ENCODE measurements around the gene BCAM.
"Not testable (repeated sequence)": the region's sequence is repeated elsewhere in the genome, so short reads cannot be mapped to it uniquely, and the experiment has no call there.

Gene BCAM

DNA sequence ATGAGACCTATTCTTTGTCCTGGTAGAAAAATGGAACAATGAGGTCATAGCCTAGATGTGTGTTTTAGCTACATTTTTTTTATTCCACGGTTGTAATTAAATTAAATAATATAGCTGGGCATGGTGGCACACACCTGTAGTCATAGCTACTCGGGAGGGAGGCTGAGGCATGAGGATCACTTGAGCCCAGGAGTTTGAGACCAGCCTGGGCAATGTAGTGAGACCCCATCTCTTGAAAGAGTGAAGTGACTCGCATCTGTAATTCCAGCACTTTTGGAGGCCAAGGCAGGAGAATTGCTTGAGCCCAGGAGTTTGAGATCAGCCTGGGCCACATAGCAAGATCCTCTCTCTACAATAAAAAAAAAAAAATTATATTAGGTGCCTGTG, 43.0 kb upstream of the BCAM start:
- Histone ChIP-seq H2BK12ac (ENCODE audit: low read length in 2 of 2) (no peak overlapping the region), H3K9ac (ENCODE audit: low read length) (no peak overlapping the region), H3K9me3 (ENCODE audit: control insufficient read depth, low read length) (peaks cover 4% of the 10 kb centered on the region), H3K23ac (ENCODE audit: low read length in 2 of 2) (no peak overlapping the region), H4K91ac (ENCODE audit: low read length) (no peak overlapping the region), H2AFZ (ENCODE audit: low read depth, low read length) (no peak overlapping the region), H3K27ac (ENCODE audit: low read length, poor library complexity, severe bottlenecking) (no peak overlapping the region), H3K14ac (ENCODE audit: low read length in 2 of 2) (no peak overlapping the region), H3K4me2 (ENCODE audit: low read length, poor library complexity, severe bottlenecking) (no peak overlapping the region), H3K36me3 (ENCODE audit: control insufficient read depth in 1 of 2, insufficient read depth in 2 of 2, low read depth in 1 of 2, low read length in 2 of 2) (peaks cover 0 to 5% of the 10 kb centered on the region in 2 experiments), H2BK120ac (ENCODE audit: low read depth, low read length) (no peak overlapping the region), H2BK15ac (ENCODE audit: low read depth, poor library complexity, severe bottlenecking) (no peak overlapping the region), H2AK5ac (ENCODE audit: low read length, severe bottlenecking) (no peak overlapping the region), H3K4me3 (ENCODE audit: insufficient read depth in 1 of 2, low read depth in 1 of 2, low read length in 2 of 2) (no peak overlapping the region), H2BK5ac (ENCODE audit: low read depth, low read length, poor library complexity, severe bottlenecking) (no peak overlapping the region), H3K27me3 (ENCODE audit: control insufficient read depth in 1 of 2, insufficient read depth in 1 of 2, low read length in 2 of 2) (no peaks in the 10 kb centered on the region), H4K8ac (ENCODE audit: low read length) (no peak overlapping the region), H3K18ac (ENCODE audit: low read depth in 1 of 2, low read length in 2 of 2) (no peak overlapping the region), H3K79me1 (replicated peaks; ENCODE audit: low read length, poor library complexity, severe bottlenecking) (no peaks in the 10 kb centered on the region), H3K4ac (ENCODE audit: low read depth in 1 of 2, low read length in 2 of 2) (no peak overlapping the region), H3K4me1 (ENCODE audit: control insufficient read depth, insufficient read depth, low read depth, low read length) (peaks cover 2% of the 10 kb centered on the region)
- 98% methylated on average over 3 of the region's 3 CpGs for WGBS
- no peak for DNase-seq

GRCh38 chr19:44767295-44768180, 41.4 kb upstream of the BCAM start:
- H2AK5ac ChIP-seq (ENCODE audit: low read length, severe bottlenecking) = no peak overlapping the region
- WGBS = 90% methylated on average over 8 of the region's 11 CpGs
- no peak overlapping the region for H3K9ac ChIP-seq (ENCODE audit: low read length)
- H3K4me1 ChIP-seq (ENCODE audit: control insufficient read depth, insufficient read depth, low read depth, low read length) = peaks cover 2% of the 10 kb centered on the region
- H4K8ac ChIP-seq (ENCODE audit: low read length) = no peak overlapping the region
- H2BK15ac ChIP-seq (ENCODE audit: low read depth, poor library complexity, severe bottlenecking) = no peak overlapping the region
- H3K9me3 ChIP-seq (ENCODE audit: control insufficient read depth, low read length) = peaks cover 4% of the 10 kb centered on the region
- no peaks in the 10 kb centered on the region for H3K79me1 ChIP-seq (replicated peaks; ENCODE audit: low read length, poor library complexity, severe bottlenecking)
- no peaks in the 10 kb centered on the region for H3K27me3 ChIP-seq (ENCODE audit: control insufficient read depth in 1 of 2, insufficient read depth in 1 of 2, low read length in 2 of 2)
- no peak overlapping the region for H4K91ac ChIP-seq (ENCODE audit: low read length)
- no peak for DNase-seq
- no peak overlapping the region for H3K4me2 ChIP-seq (ENCODE audit: low read length, poor library complexity, severe bottlenecking)
- no peak overlapping the region for H2AFZ ChIP-seq (ENCODE audit: low read depth, low read length)
- no peak overlapping the region for H3K27ac ChIP-seq (ENCODE audit: low read length, poor library complexity, severe bottlenecking)
- H3K4me3 ChIP-seq (ENCODE audit: insufficient read depth in 1 of 2, low read depth in 1 of 2, low read length in 2 of 2) = no peak overlapping the region
- no peak overlapping the region for H2BK120ac ChIP-seq (ENCODE audit: low read depth, low read length)
- peak overlapping the region in 1 of 2 experiments; percentile 49 for H2BK12ac ChIP-seq (ENCODE audit: low read length in 2 of 2)
- H2BK5ac ChIP-seq (ENCODE audit: low read depth, low read length, poor library complexity, severe bottlenecking) = no peak overlapping the region
- no peak overlapping the region for H3K18ac ChIP-seq (ENCODE audit: low read depth in 1 of 2, low read length in 2 of 2)
- H3K4ac ChIP-seq (ENCODE audit: low read depth in 1 of 2, low read length in 2 of 2) = no peak overlapping the region
- no peaks in the 10 kb centered on the region for H3K36me3 ChIP-seq (ENCODE audit: control insufficient read depth in 1 of 2, insufficient read depth in 2 of 2, low read depth in 1 of 2, low read length in 2 of 2)
- H3K14ac ChIP-seq (ENCODE audit: low read length in 2 of 2) = no peak overlapping the region
- no peak overlapping the region for H3K23ac ChIP-seq (ENCODE audit: low read length in 2 of 2)

GRCh38 chr19:44770550-44771257, 38.2 kb upstream of the BCAM start:
- Histone ChIP-seq H2BK15ac (ENCODE audit: low read depth, poor library complexity, severe bottlenecking) (no peak overlapping the region), H3K23ac (ENCODE audit: low read length in 2 of 2) (no peak overlapping the region), H2AK5ac (ENCODE audit: low read length, severe bottlenecking) (no peak overlapping the region), H3K9ac (ENCODE audit: low read length) (peak overlapping the region; percentile 83), H3K27me3 (ENCODE audit: control insufficient read depth in 1 of 2, insufficient read depth in 1 of 2, low read length in 2 of 2) (no peaks in the 10 kb centered on the region), H3K4ac (ENCODE audit: low read depth in 1 of 2, low read length in 2 of 2) (no peak overlapping the region), H3K9me3 (ENCODE audit: control insufficient read depth, low read length) (peaks cover 4% of the 10 kb centered on the region), H3K14ac (ENCODE audit: low read length in 2 of 2) (no peak overlapping the region), H3K4me1 (ENCODE audit: control insufficient read depth, insufficient read depth, low read depth, low read length) (peaks cover 3% of the 10 kb centered on the region), H2BK12ac (ENCODE audit: low read length in 2 of 2) (no peak overlapping the region), H2BK5ac (ENCODE audit: low read depth, low read length, poor library complexity, severe bottlenecking) (no peak overlapping the region), H3K18ac (ENCODE audit: low read depth in 1 of 2, low read length in 2 of 2) (peak overlapping the region in 1 of 2 experiments; percentile 14), H2AFZ (ENCODE audit: low read depth, low read length) (no peak overlapping the region), H3K27ac (ENCODE audit: low read length, poor library complexity, severe bottlenecking) (no peak overlapping the region), H3K36me3 (ENCODE audit: control insufficient read depth in 1 of 2, insufficient read depth in 2 of 2, low read depth in 1 of 2, low read length in 2 of 2) (no peaks in the 10 kb centered on the region), H4K91ac (ENCODE audit: low read length) (no peak overlapping the region), H3K4me3 (ENCODE audit: insufficient read depth in 1 of 2, low read depth in 1 of 2, low read length in 2 of 2) (peak overlapping the region in 1 of 2 experiments; percentile 56), H3K79me1 (replicated peaks; ENCODE audit: low read length, poor library complexity, severe bottlenecking) (no peaks in the 10 kb centered on the region), H4K8ac (ENCODE audit: low read length) (peak overlapping the region; percentile 56), H2BK120ac (ENCODE audit: low read depth, low read length) (no peak overlapping the region), H3K4me2 (ENCODE audit: low read length, poor library complexity, severe bottlenecking) (no peak overlapping the region)
- peak; percentile 93 for DNase-seq
- WGBS = 29% methylated on average over 9 of the region's 15 CpGs

- H2BK15ac ChIP-seq (ENCODE audit: low read depth, poor library complexity, severe bottlenecking); H2BK120ac ChIP-seq (ENCODE audit: low read depth, low read length); H3K36me3 ChIP-seq (ENCODE audit: control insufficient read depth in 1 of 2, insufficient read depth in 2 of 2, low read depth in 1 of 2, low read length in 2 of 2); H3K9ac ChIP-seq (ENCODE audit: low read length); H2AFZ ChIP-seq (ENCODE audit: low read depth, low read length); H3K4ac ChIP-seq (ENCODE audit: low read depth in 1 of 2, low read length in 2 of 2); H3K23ac ChIP-seq (ENCODE audit: low read length in 2 of 2); H3K79me1 ChIP-seq (replicated peaks; ENCODE audit: low read length, poor library complexity, severe bottlenecking); H4K8ac ChIP-seq (ENCODE audit: low read length); H2BK5ac ChIP-seq (ENCODE audit: low read depth, low read length, poor library complexity, severe bottlenecking); H3K4me1 ChIP-seq (ENCODE audit: control insufficient read depth, insufficient read depth, low read depth, low read length); H3K27ac ChIP-seq (ENCODE audit: low read length, poor library complexity, severe bottlenecking); H3K4me2 ChIP-seq (ENCODE audit: low read length, poor library complexity, severe bottlenecking); H4K91ac ChIP-seq (ENCODE audit: low read length); H2BK12ac ChIP-seq (ENCODE audit: low read length in 2 of 2); H3K9me3 ChIP-seq (ENCODE audit: control insufficient read depth, low read length); DNase-seq; H3K27me3 ChIP-seq (ENCODE audit: control insufficient read depth in 1 of 2, insufficient read depth in 1 of 2, low read length in 2 of 2); H3K4me3 ChIP-seq (ENCODE audit: insufficient read depth in 1 of 2, low read depth in 1 of 2, low read length in 2 of 2); H2AK5ac ChIP-seq (ENCODE audit: low read length, severe bottlenecking); H3K18ac ChIP-seq (ENCODE audit: low read depth in 1 of 2, low read length in 2 of 2); H3K14ac ChIP-seq (ENCODE audit: low read length in 2 of 2): not testable (repeated sequence)
- 92% methylated on average over 18 of the region's 18 CpGs for WGBS
Measured at GRCh38 chr19:44772144-44772543, 36.8 kb upstream of the BCAM start.
